A549 (cell line): ENCODE measurements around the gene DUOX1. TPM values are rescaled to one million over a fixed set of nuclear protein-coding genes. Genes with fewer than 3 reads are reported as not detected.

Source experiments
- ATAC-seq, 2 experiments: fragments of 200-7000 bp in 1 of 2; fragments of >200 bp in 1 of 2; cut with Nextera tagmentation in 1 of 2; cut with Tn5 transposase in 1 of 2; 3 replicates each; pipeline versions ENCODE4 v1.8.0 to v1.9.1; 2018 to 2020; ENCODE audit warnings: mild to moderate bottlenecking in 1 of 2, moderate library complexity in 1 of 2
- CTCF ChIA-PET: fragments of 300-600 bp; sonication (Branson Sonifier 250); formaldehyde crosslinking; extraction: SDS; loops from one replicate; lab custom pipeline; 2021; ENCODE audit warnings: antibody characterized with exemption, inconsistent platforms; lab: Yijun Ruan, JAX
- POLR2A ChIA-PET: fragments of 350-600 bp; formaldehyde crosslinking; extraction: SDS; loops from one replicate; lab custom pipeline; 2021; ENCODE audit warnings: antibody characterized with exemption, inconsistent platforms; lab: Yijun Ruan, JAX
- DNase-seq, 2 experiments: peaks; one replicate each; pipeline versions ENCODE4 v3.0.0 to v3.0.0-alpha.2; 2011 to 2016; ENCODE audit warnings: low read depth in 1 of 2, low spot score in 1 of 2
- FAIRE-seq: peaks from 2 replicates; lab custom pipeline; 2011; peaks lifted over from hg19 to GRCh38; lab: Jason Lieb, UNC
- H3K27ac ChIP-seq, 2 experiments: fragments of >200 bp; sonication (Bioruptor Twin); formaldehyde crosslinking; 3 replicates each; pipeline ENCODE4 v1.5.1; 2016 to 2017
- H3K4me1 ChIP-seq: fragments of >200 bp; sonication (Bioruptor Twin); formaldehyde crosslinking; 3 replicates; pipeline ENCODE4 v1.6.1; 2016
- H3K4me2 ChIP-seq: fragments of >200 bp; sonication (Bioruptor Twin); formaldehyde crosslinking; 3 replicates; pipeline ENCODE4 v1.6.1; 2016
- H3K4me3 ChIP-seq: fragments of >200 bp; sonication (Bioruptor Twin); formaldehyde crosslinking; 3 replicates; pipeline ENCODE4 v1.5.1; 2016
- H3K9me3 ChIP-seq: fragments of >200 bp; sonication (Bioruptor Twin); formaldehyde crosslinking; 3 replicates; pipeline ENCODE4 v1.6.1; 2016
- CBX2 ChIP-seq: fragments of 200-600 bp; sonication (generic); IDR thresholded peaks from 2 replicates; pipeline ENCODE4 v1.6.1; 2016; ENCODE audit warnings: low read depth, mild to moderate bottlenecking, borderline replicate concordance
- CBX8 ChIP-seq: fragments of 200-600 bp; sonication (generic); IDR thresholded peaks from 2 replicates; pipeline ENCODE4 v1.6.1; 2016
- CEBPB ChIP-seq, 2 experiments: fragments of >200 bp in 1 of 2; sonication (Bioruptor Twin) in 1 of 2; formaldehyde crosslinking in 1 of 2; IDR thresholded peaks; 2 replicates each; pipeline ENCODE4 v1.6.1; 2012 to 2016
- CHD2 ChIP-seq: fragments of 150-350 bp; IDR thresholded peaks from 2 replicates; pipeline ENCODE4 v1.6.1; 2014; ENCODE audit warnings: low read length; ENCODE audit not compliant: partially characterized antibody
- EHF ChIP-seq: fragments of 250-450 bp; sonication (Bioruptor Pico); IDR thresholded peaks from 2 replicates; pipeline ENCODE4 v1.5.0; 2020; ENCODE audit warnings: mild to moderate bottlenecking
- EHMT2 ChIP-seq: fragments of 200-600 bp; sonication (generic); IDR thresholded peaks from 2 replicates; pipeline ENCODE4 v1.6.1; 2016; ENCODE audit warnings: antibody characterized with exemption, low read depth, mild to moderate bottlenecking, moderate library complexity
- EP300 ChIP-seq, 2 experiments: fragments of >200 bp; sonication (Bioruptor Twin); formaldehyde crosslinking; IDR thresholded peaks; 2 replicates in 1 of 2; 3 replicates in 1 of 2; pipeline ENCODE4 v1.6.1; 2016 to 2017
- ESRRA ChIP-seq: fragments of 150-350 bp; IDR thresholded peaks from 2 replicates; pipeline ENCODE4 v1.6.1; 2014; ENCODE audit warnings: mild to moderate bottlenecking, low read length, borderline replicate concordance
- FOSB ChIP-seq: fragments of 250-450 bp; sonication (Bioruptor Pico); IDR thresholded peaks from 2 replicates; pipeline ENCODE4 v1.5.0; 2020; ENCODE audit warnings: mild to moderate bottlenecking, moderate library complexity
- FOSL2 ChIP-seq, 2 experiments: fragments of 450-650 bp in 1 of 2; fragments of >200 bp in 1 of 2; sonication (Bioruptor Twin) in 1 of 2; formaldehyde crosslinking; IDR thresholded peaks; 2 replicates each; pipeline versions ENCODE4 v1.5.0 to v1.6.1; 2016 to 2020; ENCODE audit warnings: mild to moderate bottlenecking in 1 of 2, moderate library complexity in 1 of 2
- FOXS1 ChIP-seq: fragments of 250-450 bp; sonication (Bioruptor Pico); IDR thresholded peaks from 2 replicates; pipeline ENCODE4 v1.5.0; 2020; ENCODE audit warnings: mild to moderate bottlenecking, moderate library complexity
- HDAC2 ChIP-seq: fragments of 200-600 bp; sonication (generic); IDR thresholded peaks from 2 replicates; pipeline ENCODE4 v1.6.1; 2016
- HOXA7 ChIP-seq: fragments of 250-450 bp; sonication (Bioruptor Pico); IDR thresholded peaks from 2 replicates; pipeline ENCODE4 v1.5.0; 2020; ENCODE audit warnings: mild to moderate bottlenecking, moderate library complexity
- HOXB13 ChIP-seq: fragments of 250-450 bp; sonication (Bioruptor Pico); IDR thresholded peaks from 2 replicates; pipeline ENCODE4 v1.5.0; 2020; ENCODE audit warnings: low read depth, mild to moderate bottlenecking, moderate library complexity
- JUNB ChIP-seq: fragments of >200 bp; sonication (Bioruptor Twin); formaldehyde crosslinking; IDR thresholded peaks from 2 replicates; pipeline ENCODE4 v1.6.1; 2016
- KDM1A ChIP-seq: fragments of 200-600 bp; sonication (generic); IDR thresholded peaks from 2 replicates; pipeline ENCODE4 v1.6.1; 2016; ENCODE audit warnings: low read depth, mild to moderate bottlenecking
- KDM5A ChIP-seq: fragments of 200-600 bp; sonication (generic); IDR thresholded peaks from 2 replicates; pipeline ENCODE4 v1.6.1; 2016; ENCODE audit warnings: antibody characterized with exemption, mild to moderate bottlenecking
- MAFK ChIP-seq: fragments of 450-650 bp; IDR thresholded peaks from 2 replicates; pipeline ENCODE4 v1.6.1; 2014; ENCODE audit not compliant: partially characterized antibody
- NFE2L2 ChIP-seq: fragments of 150-350 bp; conservative IDR thresholded peaks from 2 replicates; pipeline ENCODE4 v1.6.1; 2014; ENCODE audit warnings: low read length
- NPAS2 ChIP-seq: fragments of 250-450 bp; sonication (Bioruptor Pico); IDR thresholded peaks from 2 replicates; pipeline ENCODE4 v1.8.0; 2022; ENCODE audit warnings: mild to moderate bottlenecking, moderate library complexity, borderline replicate concordance
- PHF8 ChIP-seq: fragments of 200-600 bp; sonication (generic); IDR thresholded peaks from 2 replicates; pipeline ENCODE4 v1.6.1; 2016; ENCODE audit warnings: low read depth, mild to moderate bottlenecking, antibody characterized with exemption, moderate library complexity, borderline replicate concordance
- POLR2A ChIP-seq: IDR thresholded peaks from 2 replicates; pipeline ENCODE4 v1.6.1; 2012; ENCODE audit warnings: mild to moderate bottlenecking, low read length
- RFX5 ChIP-seq: fragments of 450-650 bp; IDR thresholded peaks from 2 replicates; pipeline ENCODE4 v1.7.1; 2014; ENCODE audit warnings: antibody characterized with exemption, mild to moderate bottlenecking, moderate library complexity
- RNF2 ChIP-seq: fragments of 200-600 bp; sonication (generic); IDR thresholded peaks from 2 replicates; pipeline ENCODE4 v1.6.1; 2016; ENCODE audit warnings: low read depth, mild to moderate bottlenecking, antibody characterized with exemption, moderate library complexity, borderline replicate concordance
- TFCP2L1 ChIP-seq: fragments of 250-450 bp; sonication (Bioruptor Pico); IDR thresholded peaks from 2 replicates; pipeline ENCODE4 v1.5.0; 2021; ENCODE audit warnings: mild to moderate bottlenecking
- WGBS: methylation state at CpG from one replicate; pipeline ENCODE4 v1.1.6; 2017; ENCODE audit errors: missing lambda C conversion rate; 5-methylcytosine and 5-hydroxymethylcytosine counted together
- polyA plus RNA-seq, 4 experiments: library from polyadenylated mRNA; depleted of rRNA in 3 of 4; stranded (reverse); fragments of >200 nt; fragmentation: RNase III in 1 of 4; extraction: RNeasy Plus Mini Kit Qiagen cat#74134 plus additional on column Dnase treatment in 1 of 4; gene quantifications; 2 replicates in 3 of 4; 3 replicates in 1 of 4; pipeline ENCODE4 v1.2.3, GENCODE V29; 2011 to 2017
- TF ChIP-seq, protein P1 (sequence below): IDR thresholded peaks from 2 replicates; pipeline ENCODE4 v1.6.1; 2012
- TF ChIP-seq, protein P2 (sequence below): fragments of 450-650 bp; IDR thresholded peaks from 2 replicates; pipeline ENCODE4 v1.6.1; 2014; ENCODE audit warnings: antibody characterized with exemption
- TF ChIP-seq, protein P3 (sequence below): fragments of 250-450 bp; sonication (Bioruptor Pico); IDR thresholded peaks from 2 replicates; pipeline ENCODE4 v1.5.0; 2020; ENCODE audit warnings: low read depth, mild to moderate bottlenecking, moderate library complexity
- TF ChIP-seq, protein P4 (sequence below): fragments of >200 bp; sonication (Bioruptor Twin); formaldehyde crosslinking; IDR thresholded peaks from 3 replicates; pipeline ENCODE4 v1.6.1; 2016
- TF ChIP-seq, protein P5 (sequence below): IDR thresholded peaks from 2 replicates; pipeline ENCODE4 v1.6.1; 2012; ENCODE audit warnings: low read depth, borderline replicate concordance

DUOX1 gene
- polyA plus RNA-seq, 2 of the 4 experiments (the other 2 are of a cell fraction), result not detected

DNA sequence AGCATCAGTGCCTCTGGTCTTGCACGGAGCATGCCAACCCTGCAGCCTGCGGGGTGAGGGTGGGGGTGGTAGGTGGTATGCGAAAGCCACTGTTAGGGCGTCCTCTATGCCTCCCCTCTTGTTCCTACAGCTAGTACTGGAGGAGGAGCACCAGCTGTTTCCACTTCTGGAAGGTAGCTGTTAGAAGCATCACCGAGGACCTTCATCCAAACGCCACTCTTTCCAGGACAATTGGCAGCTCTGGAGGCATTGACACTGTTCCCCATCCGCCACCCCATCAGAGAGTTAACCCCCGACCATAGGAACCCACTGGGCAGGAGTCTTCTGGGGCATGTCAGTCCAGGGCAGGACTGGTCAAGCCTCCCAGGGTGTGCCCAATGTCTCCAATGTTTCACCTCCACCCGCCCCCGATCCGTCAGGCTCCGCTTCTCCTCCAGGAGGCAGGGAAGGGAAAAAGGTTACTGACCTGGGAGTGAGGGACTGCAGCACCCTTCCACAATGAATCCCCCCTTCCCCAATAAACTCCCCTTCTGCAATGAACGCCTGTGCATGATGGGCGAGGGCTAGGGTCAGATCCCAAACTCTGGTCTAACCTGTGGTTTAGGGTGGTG is 16.3 kb upstream of the DUOX1 start:
- ATAC-seq, result peak in 1 of 2 experiments; percentile 11; a peak in 2 of 6 replicates
- no peak for DNase-seq
- Histone ChIP-seq H3K4me2 (peak overlapping the region; percentile 64), H3K4me1 (no peaks in the 10 kb centered on the region), H3K9me3 (no peaks in the 10 kb centered on the region), H3K4me3 (peak overlapping the region; percentile 8; the same call in 1 of the 3 replicates), H3K27ac (no peak overlapping the region)
- CTCF ChIA-PET, result interaction anchor here (0.7 to 2.2 kb wide), 5 partner anchors 11 to 74 kb away, joined by 3 to 5 read pairs (median 3); no protein-coding TSS in a partner anchor
- no peak for TF ChIP-seq FOSB
- no peak for TF ChIP-seq EHF (CRISPR knock-in tag)
- no peak for TF ChIP-seq KDM1A
- TF ChIP-seq ESRRA, result no peak
- TF ChIP-seq, protein P1, sequence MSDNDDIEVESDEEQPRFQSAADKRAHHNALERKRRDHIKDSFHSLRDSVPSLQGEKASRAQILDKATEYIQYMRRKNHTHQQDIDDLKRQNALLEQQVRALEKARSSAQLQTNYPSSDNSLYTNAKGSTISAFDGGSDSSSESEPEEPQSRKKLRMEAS, result no peak
- no peak for TF ChIP-seq RNF2
- TF ChIP-seq CHD2, result no peak
- TF ChIP-seq PHF8, result no peak
- TF ChIP-seq POLR2A, result no peak
- no peak for TF ChIP-seq HDAC2
- TF ChIP-seq EP300 (IDR thresholded peaks at IDR 0.05), result no peak
- TF ChIP-seq FOXS1 (CRISPR knock-in tag), result no peak
- no peak for TF ChIP-seq FOSL2 (IDR thresholded peaks at IDR 0.05)
- no peak for TF ChIP-seq FOSL2 (CRISPR knock-in tag; IDR thresholded peaks at IDR 0.05)
- no peak for TF ChIP-seq TFCP2L1 (CRISPR knock-in tag)
- TF ChIP-seq CEBPB (IDR thresholded peaks at IDR 0.05), result no peak
- TF ChIP-seq, protein P2, sequence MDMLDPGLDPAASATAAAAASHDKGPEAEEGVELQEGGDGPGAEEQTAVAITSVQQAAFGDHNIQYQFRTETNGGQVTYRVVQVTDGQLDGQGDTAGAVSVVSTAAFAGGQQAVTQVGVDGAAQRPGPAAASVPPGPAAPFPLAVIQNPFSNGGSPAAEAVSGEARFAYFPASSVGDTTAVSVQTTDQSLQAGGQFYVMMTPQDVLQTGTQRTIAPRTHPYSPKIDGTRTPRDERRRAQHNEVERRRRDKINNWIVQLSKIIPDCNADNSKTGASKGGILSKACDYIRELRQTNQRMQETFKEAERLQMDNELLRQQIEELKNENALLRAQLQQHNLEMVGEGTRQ, result no peak
- TF ChIP-seq CBX2, result no peak
- 22% methylated on average over 14 of the region's 14 CpGs for WGBS
- POLR2A ChIA-PET, result no interaction called here
- no peak for FAIRE-seq

DNA sequence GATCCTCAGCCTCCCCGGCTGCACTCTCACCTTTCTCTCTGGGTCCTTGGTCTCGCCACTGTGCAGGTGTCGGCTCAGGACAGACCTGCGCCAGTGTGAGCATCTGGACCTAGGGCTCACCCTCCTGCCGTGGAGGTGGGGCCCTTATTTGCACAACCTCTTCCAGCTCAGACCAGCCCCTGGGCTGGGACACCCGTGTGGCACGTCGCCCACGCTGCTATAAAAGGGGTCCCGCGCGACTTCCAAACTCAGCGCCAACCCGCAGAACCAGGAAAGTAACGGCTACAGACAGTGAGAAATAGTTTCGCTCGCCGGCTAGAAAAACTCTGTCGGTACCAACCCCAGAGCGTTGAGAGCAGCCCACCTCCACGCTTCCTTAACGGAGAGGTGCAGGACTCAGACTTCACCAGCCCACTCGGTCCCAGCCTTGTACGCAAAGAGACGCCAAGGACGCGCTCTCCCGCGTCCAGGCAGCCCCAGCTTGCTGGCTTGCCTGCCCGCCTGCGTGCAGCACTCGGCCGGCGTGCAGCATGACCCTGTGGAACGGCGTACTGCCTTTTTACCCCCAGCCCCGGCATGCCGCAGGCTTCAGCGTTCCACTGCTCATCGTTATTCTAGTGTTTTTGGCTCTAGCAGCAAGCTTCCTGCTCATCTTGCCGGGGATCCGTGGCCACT is 15.6 kb upstream of the DUOX1 start, which contains the start of the genes DUOX2 and DUOXA2:
DUOX2 (minus strand) TSS at position 97 of the 675 bp plus-strand sequence. CDS start 761 bp downstream, outside the sequence.
DUOXA2 (plus strand) TSS at position 251 of the 675 bp plus-strand sequence; CDS start at position 531, 280 bp downstream.
- 17% methylated on average over 24 of the region's 42 CpGs for WGBS
- H3K4me2 ChIP-seq, result peak within 1 kb of the TSS; percentile 64
- DNase-seq, result no peak

DNA sequence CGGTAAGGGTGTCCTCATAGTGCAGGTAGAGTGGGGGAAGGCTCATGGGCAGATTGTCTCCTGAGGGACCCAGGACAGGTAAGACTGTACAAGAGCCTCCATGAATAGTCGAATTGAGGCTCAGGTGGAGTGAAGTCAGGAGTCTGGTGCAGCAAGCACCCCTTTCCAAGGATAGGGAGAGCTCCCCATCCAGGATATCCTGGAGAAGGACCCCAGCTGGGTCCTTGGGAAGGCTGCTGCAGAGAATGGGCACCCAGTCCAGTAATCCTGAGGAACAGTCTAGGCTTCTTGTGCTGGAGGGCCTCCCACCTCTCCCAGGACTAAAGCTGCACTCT is 15.1 kb upstream of the DUOX1 start:
- DNase-seq, result no peak
- 24% methylated on average over 2 of the region's 2 CpGs for WGBS
- peak overlapping the region; percentile 64 for H3K4me2 ChIP-seq
- H3K9me3 ChIP-seq, result no peaks in the 10 kb centered on the region
- ChIA-PET POLR2A (no interaction called here), CTCF (interaction anchor here (0.8 to 2.2 kb wide), 6 partner anchors 12 to 146 kb away, joined by 3 to 5 read pairs (median 4); no protein-coding TSS in a partner anchor)
- no peak overlapping the region for H3K27ac ChIP-seq
- no peak for FAIRE-seq
- no peak overlapping the region; the same call in 2 of the 3 replicates for H3K4me3 ChIP-seq
- H3K4me1 ChIP-seq, result no peaks in the 10 kb centered on the region
- ATAC-seq, result no peak
- TF ChIP-seq POLR2A (no peak), NPAS2 (no peak), NFE2L2 (no peak), EHMT2 (no peak), RFX5 (no peak), FOXS1 (CRISPR knock-in tag) (no peak), CHD2 (no peak), KDM5A (no peak), CBX2 (no peak), HOXA7 (CRISPR knock-in tag) (no peak), HDAC2 (no peak)
- TF ChIP-seq, protein P3, sequence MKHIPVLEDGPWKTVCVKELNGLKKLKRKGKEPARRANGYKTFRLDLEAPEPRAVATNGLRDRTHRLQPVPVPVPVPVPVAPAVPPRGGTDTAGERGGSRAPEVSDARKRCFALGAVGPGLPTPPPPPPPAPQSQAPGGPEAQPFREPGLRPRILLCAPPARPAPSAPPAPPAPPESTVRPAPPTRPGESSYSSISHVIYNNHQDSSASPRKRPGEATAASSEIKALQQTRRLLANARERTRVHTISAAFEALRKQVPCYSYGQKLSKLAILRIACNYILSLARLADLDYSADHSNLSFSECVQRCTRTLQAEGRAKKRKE (CRISPR knock-in tag), result no peak
- TF ChIP-seq, protein P4, sequence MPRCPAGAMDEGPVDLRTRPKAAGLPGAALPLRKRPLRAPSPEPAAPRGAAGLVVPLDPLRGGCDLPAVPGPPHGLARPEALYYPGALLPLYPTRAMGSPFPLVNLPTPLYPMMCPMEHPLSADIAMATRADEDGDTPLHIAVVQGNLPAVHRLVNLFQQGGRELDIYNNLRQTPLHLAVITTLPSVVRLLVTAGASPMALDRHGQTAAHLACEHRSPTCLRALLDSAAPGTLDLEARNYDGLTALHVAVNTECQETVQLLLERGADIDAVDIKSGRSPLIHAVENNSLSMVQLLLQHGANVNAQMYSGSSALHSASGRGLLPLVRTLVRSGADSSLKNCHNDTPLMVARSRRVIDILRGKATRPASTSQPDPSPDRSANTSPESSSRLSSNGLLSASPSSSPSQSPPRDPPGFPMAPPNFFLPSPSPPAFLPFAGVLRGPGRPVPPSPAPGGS, result no peak
- TF ChIP-seq, protein P2, result no peak

More for the DNA sequence above, 15.6 kb upstream of the DUOX1 start, which contains the start of the genes DUOX2 and DUOXA2:
- no peaks in the 10 kb centered on the region for H3K4me1 ChIP-seq
- ATAC-seq (no peak), FAIRE-seq (no peak)
- TF ChIP-seq HOXB13 (CRISPR knock-in tag) (no peak), JUNB (no peak), MAFK (no peak), CBX8 (no peak), RFX5 (no peak), CHD2 (no peak)
- TF ChIP-seq, protein P5, sequence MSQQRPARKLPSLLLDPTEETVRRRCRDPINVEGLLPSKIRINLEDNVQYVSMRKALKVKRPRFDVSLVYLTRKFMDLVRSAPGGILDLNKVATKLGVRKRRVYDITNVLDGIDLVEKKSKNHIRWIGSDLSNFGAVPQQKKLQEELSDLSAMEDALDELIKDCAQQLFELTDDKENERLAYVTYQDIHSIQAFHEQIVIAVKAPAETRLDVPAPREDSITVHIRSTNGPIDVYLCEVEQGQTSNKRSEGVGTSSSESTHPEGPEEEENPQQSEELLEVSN, result no peak
- no peaks in the 10 kb centered on the region for H3K9me3 ChIP-seq
- CTCF ChIA-PET, result interaction anchor here (0.8 to 2.2 kb wide), 6 partner anchors 12 to 146 kb away, joined by 3 to 5 read pairs (median 4); no protein-coding TSS in a partner anchor
- H3K4me3 ChIP-seq, result peak within 1 kb of the TSS; percentile 26; the same call in 2 of the 3 replicates
- no peak within 1 kb of the TSS for H3K27ac ChIP-seq
- POLR2A ChIA-PET, result no interaction called here
